ENCODE data around the gene TREML4. TPM values are rescaled to one million over a fixed set of nuclear protein-coding genes. Genes with fewer than 3 reads are reported as not detected.

TREML4 gene
- total and polyA plus RNA-seq, 2 of the 8 experiments (the other 6 are each of a cell fraction or from before 2014, with no cell fraction given) = not detected

DNA sequence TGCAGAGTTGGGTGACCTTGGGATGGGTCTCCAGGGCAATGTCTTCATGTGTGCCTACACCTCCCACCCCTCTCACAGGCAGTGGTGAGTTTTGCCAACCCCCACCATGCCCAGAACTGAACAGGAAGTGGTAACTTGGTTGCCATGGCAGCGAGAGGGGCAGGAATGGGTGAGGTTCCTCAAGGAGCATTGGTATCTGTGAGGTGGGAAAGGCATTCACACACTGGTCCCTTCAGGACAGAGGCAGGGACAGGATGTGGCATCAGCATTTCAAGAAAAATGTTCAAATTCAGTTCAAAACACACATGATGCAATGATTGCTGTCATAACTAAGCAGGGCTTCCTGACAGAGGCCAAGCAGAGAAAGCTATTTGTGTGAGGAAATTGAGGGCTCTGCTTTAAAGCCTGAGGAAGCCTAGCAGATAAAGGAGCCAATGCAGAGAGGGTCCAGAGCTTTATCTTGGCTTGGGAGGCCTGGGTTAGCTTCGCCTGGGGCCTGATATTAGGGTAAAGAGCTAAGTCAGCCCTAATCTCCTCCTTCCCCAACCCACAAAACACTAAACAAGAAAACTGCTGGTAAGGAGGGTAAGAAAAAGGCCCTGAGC lies 27.8 kb upstream of the TREML4 start (continued):
- TF ChIP-seq CEBPB (IDR thresholded peaks at IDR 0.05; ENCODE audit: low read depth, low read length) (no peak), PHF8 (conservative IDR thresholded peaks at IDR 0.05; ENCODE audit: low read depth, low read length) (no peak), KDM4A (IDR thresholded peaks at IDR 0.05; ENCODE audit: low read depth, low read length, severe bottlenecking) (no peak), YY1 (IDR thresholded peaks at IDR 0.05; ENCODE audit: low read depth, low read length) (no peak), CTBP2 (IDR thresholded peaks at IDR 0.05; ENCODE audit: borderline replicate concordance, insufficient read depth, insufficient read length, low read length) (no peak)
